OCI-LY7 (cell line): Measurements from ENCODE around the gene CBFA2T3. TPM values are rescaled to one million over a fixed set of nuclear protein-coding genes. Genes with fewer than 3 reads are reported as not detected.

ENCODE experiments used
- BruUV-seq: library from RNA; stranded (reverse); fragments of 400-500 nt; replicated peaks from 2 replicates; lab custom pipeline; 2021; lab: Mats Ljungman, UMichigan
- CTCF ChIA-PET: fragments of 300-600 bp; sonication (Branson Sonifier 250); formaldehyde crosslinking; loops from one replicate; lab custom pipeline; 2022; ENCODE audit warnings: antibody characterized with exemption; ENCODE audit not compliant: unreplicated experiment; lab: Charles Lee
- POLR2A ChIA-PET: fragments of 300-600 bp; sonication (Branson Sonifier 250); formaldehyde crosslinking; loops from one replicate; lab custom pipeline; 2022; ENCODE audit warnings: antibody characterized with exemption; lab: Charles Lee
- DNase-seq: peaks from one replicate; pipeline ENCODE4 v3.0.0-alpha.2; 2015; ENCODE audit warnings: low spot score
- H2AFZ ChIP-seq: fragments of 200-600 bp; sonication (generic), shearing (Covaris generic); 2 replicates; pipeline ENCODE4 v1.6.1; 2014; ENCODE audit warnings: mild to moderate bottlenecking, antibody characterized with exemption, low read length, moderate library complexity
- H3K27ac ChIP-seq: fragments of 200-600 bp; sonication (generic); 2 replicates; pipeline ENCODE4 v1.5.1; 2014; ENCODE audit warnings: mixed run types, low read depth, mild to moderate bottlenecking, moderate library complexity, low read length, inconsistent platforms; ENCODE audit not compliant: poor library complexity, severe bottlenecking
- H3K36me3 ChIP-seq: fragments of 200-600 bp; sonication (generic); 2 replicates; pipeline ENCODE4 v1.6.1; 2014; ENCODE audit warnings: mild to moderate bottlenecking, antibody characterized with exemption, low read length, moderate library complexity, mixed read lengths; ENCODE audit not compliant: insufficient read depth
- H3K4me1 ChIP-seq: fragments of 200-600 bp; sonication (generic); 2 replicates; pipeline ENCODE4 v1.5.1; 2014; ENCODE audit warnings: mild to moderate bottlenecking, low read length; ENCODE audit not compliant: insufficient read depth, poor library complexity, severe bottlenecking
- H3K4me2 ChIP-seq: fragments of 200-600 bp; sonication (generic); 2 replicates; pipeline ENCODE4 v1.6.1; 2014; ENCODE audit warnings: mild to moderate bottlenecking, low read length
- H3K4me3 ChIP-seq: fragments of 200-600 bp; sonication (generic); 2 replicates; pipeline ENCODE4 v1.5.1; 2014; ENCODE audit warnings: mild to moderate bottlenecking, low read depth, low read length; ENCODE audit not compliant: poor library complexity, severe bottlenecking
- H3K79me2 ChIP-seq: fragments of 200-600 bp; sonication (generic); 2 replicates; pipeline ENCODE4 v1.6.1; 2016; ENCODE audit warnings: low read depth, mild to moderate bottlenecking, low read length, moderate library complexity, mixed read lengths; ENCODE audit not compliant: insufficient read depth
- H3K9me2 ChIP-seq: fragments of 200-600 bp; sonication (generic); 2 replicates; pipeline ENCODE4 v1.6.1; 2016; ENCODE audit warnings: mild to moderate bottlenecking, low read length, mixed read lengths; ENCODE audit not compliant: insufficient read depth
- H3K9me3 ChIP-seq: fragments of 200-600 bp; sonication (generic); 2 replicates; pipeline ENCODE4 v1.6.1; 2014; ENCODE audit warnings: mild to moderate bottlenecking, mixed run types, low read length, mixed read lengths
- H4K20me1 ChIP-seq: fragments of 200-600 bp; sonication (generic); 2 replicates; pipeline ENCODE4 v1.6.1; 2014; ENCODE audit warnings: mild to moderate bottlenecking, antibody characterized with exemption, low read length, moderate library complexity, mixed read lengths; ENCODE audit not compliant: insufficient read depth
- EZH2phosphoT487 ChIP-seq: fragments of 200-600 bp; sonication (generic); IDR thresholded peaks from 2 replicates; pipeline ENCODE4 v1.6.1; 2018; ENCODE audit warnings: low read depth, borderline replicate concordance, mild to moderate bottlenecking, mixed run types, antibody characterized with exemption, low read length, moderate library complexity, mixed read lengths
- intact Hi-C: fragments of 100-400 bp; cut with micrococcal nuclease; formaldehyde crosslinking; loops from one replicate; pipeline ENCODE4 v1.10.0; 2022; ENCODE audit not compliant: unreplicated experiment
- total RNA-seq, 2 experiments: library from RNA; depleted of rRNA in 1 of 2; stranded (reverse); fragments of >200 nt in 1 of 2; shearing (Covaris generic) in 1 of 2; gene quantifications; 2 replicates each; pipeline ENCODE4 v1.2.3, GENCODE V29; 2014 to 2022
- TF ChIP-seq, protein P1 (sequence below): fragments of 200-600 bp; sonication (generic); conservative IDR thresholded peaks from 2 replicates; pipeline ENCODE4 v1.5.1; 2014; ENCODE audit warnings: mild to moderate bottlenecking, antibody characterized with exemption, low read length, moderate library complexity, mixed read lengths

Gene CBFA2T3
- total RNA-seq, 2 experiments from 2014 or later: 1.1 to 48.0 TPM

GRCh38 chr16:88941913-88942909 is 34.8 kb downstream of the CBFA2T3 start:
- peak overlapping the region; percentile 66 for H3K4me2 ChIP-seq

GRCh38 chr16:88940862-88941817 is 35.9 kb downstream of the CBFA2T3 start:
- H3K9me3 ChIP-seq: no peaks in the 10 kb centered on the region
- intact Hi-C loops: loop anchor here (5.0 kb wide), 1 partner anchor 121 kb away; no protein-coding TSS in a partner anchor
- peaks cover 60% of the 10 kb centered on the region for H3K4me1 ChIP-seq
- H4K20me1 ChIP-seq: no peaks in the 10 kb centered on the region
- H3K9me2 ChIP-seq: no peaks in the 10 kb centered on the region
- no peaks in the 10 kb centered on the region for H3K79me2 ChIP-seq
- POLR2A ChIA-PET: no interaction called here
- no peak overlapping the region for H2AFZ ChIP-seq
- H3K4me2 ChIP-seq: peak overlapping the region; percentile 59
- BruUV-seq: no TSS peak
- no peak for TF ChIP-seq EZH2phosphoT487
- TF ChIP-seq, protein P1, sequence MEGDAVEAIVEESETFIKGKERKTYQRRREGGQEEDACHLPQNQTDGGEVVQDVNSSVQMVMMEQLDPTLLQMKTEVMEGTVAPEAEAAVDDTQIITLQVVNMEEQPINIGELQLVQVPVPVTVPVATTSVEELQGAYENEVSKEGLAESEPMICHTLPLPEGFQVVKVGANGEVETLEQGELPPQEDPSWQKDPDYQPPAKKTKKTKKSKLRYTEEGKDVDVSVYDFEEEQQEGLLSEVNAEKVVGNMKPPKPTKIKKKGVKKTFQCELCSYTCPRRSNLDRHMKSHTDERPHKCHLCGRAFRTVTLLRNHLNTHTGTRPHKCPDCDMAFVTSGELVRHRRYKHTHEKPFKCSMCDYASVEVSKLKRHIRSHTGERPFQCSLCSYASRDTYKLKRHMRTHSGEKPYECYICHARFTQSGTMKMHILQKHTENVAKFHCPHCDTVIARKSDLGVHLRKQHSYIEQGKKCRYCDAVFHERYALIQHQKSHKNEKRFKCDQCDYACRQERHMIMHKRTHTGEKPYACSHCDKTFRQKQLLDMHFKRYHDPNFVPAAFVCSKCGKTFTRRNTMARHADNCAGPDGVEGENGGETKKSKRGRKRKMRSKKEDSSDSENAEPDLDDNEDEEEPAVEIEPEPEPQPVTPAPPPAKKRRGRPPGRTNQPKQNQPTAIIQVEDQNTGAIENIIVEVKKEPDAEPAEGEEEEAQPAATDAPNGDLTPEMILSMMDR: no peak
- DNase-seq: peak; percentile 43
- peak overlapping the region; percentile 60 for H3K4me3 ChIP-seq
- H3K27ac ChIP-seq: no peak overlapping the region
- CTCF ChIA-PET: interaction anchor here (0.6 kb wide), 1 partner anchor 95 kb away, joined by 10 read pairs; no protein-coding TSS in a partner anchor
- no peaks in the 10 kb centered on the region for H3K36me3 ChIP-seq

More at GRCh38 chr16:88941913-88942909, 34.8 kb downstream of the CBFA2T3 start:
- ChIA-PET POLR2A (interaction anchor here (0.5 to 1.1 kb wide), 2 partner anchors 174 to 740 kb away, joined by 3 to 5 read pairs; no protein-coding TSS in a partner anchor), CTCF (no interaction called here)
- Histone ChIP-seq H3K27ac (peak overlapping the region; percentile 2), H3K36me3 (no peaks in the 10 kb centered on the region), H3K79me2 (no peaks in the 10 kb centered on the region), H3K9me3 (no peaks in the 10 kb centered on the region), H3K4me1 (peaks cover 49% of the 10 kb centered on the region), H2AFZ (no peak overlapping the region), H3K4me3 (peak overlapping the region; percentile 47), H3K9me2 (no peaks in the 10 kb centered on the region), H4K20me1 (no peaks in the 10 kb centered on the region)
- TF ChIP-seq, protein P1: peak; percentile 63
- TF ChIP-seq EZH2phosphoT487: no peak
- BruUV-seq: no TSS peak
- DNase-seq: peak; percentile 84
- intact Hi-C loops: loop anchor here (1.0 to 5.0 kb wide), 4 partner anchors 26 to 225 kb away; no protein-coding TSS in a partner anchor
